Body of pancreas (tissue), 4 donors: ENCODE results near the gene IDNK. TPM values are rescaled to one million over a fixed set of nuclear protein-coding genes. Genes with fewer than 3 reads are reported as not detected.

Source experiments
- ATAC-seq: fragments of 150-250 bp; one replicate; pipeline ENCODE4 v1.9.1; 2016
- DNase-seq, 4 donors: peaks; one replicate each; pipeline ENCODE4 v3.0.0-alpha.2; 2019
- H3K27ac ChIP-seq, 4 donors: fragments of 200-600 bp; sonication (generic); 1 replicate in 3 of 4; 2 replicates in 1 of 4; pipeline versions ENCODE4 v1.5.1 to v1.6.1; 2016 to 2019; ENCODE audit warnings: mild to moderate bottlenecking in 1 of 4, mixed read lengths in 1 of 4, moderate library complexity in 1 of 4
- H3K27me3 ChIP-seq, 2 donors: fragments of 200-600 bp; sonication (generic); one replicate each; pipeline ENCODE4 v1.6.0; 2016; ENCODE audit warnings: mild to moderate bottlenecking in 1 of 2
- H3K36me3 ChIP-seq, 2 donors: fragments of 200-600 bp; sonication (generic); replicated peaks in 1 of 2; 2 replicates each; pipeline ENCODE4 v1.5.1; 2016; ENCODE audit warnings: low read depth in 2 of 2; ENCODE audit not compliant: insufficient read depth in 1 of 2
- H3K4me1 ChIP-seq: fragments of 200-600 bp; sonication (generic); one replicate; pipeline ENCODE4 v1.6.0; 2016
- H3K4me3 ChIP-seq, 2 donors: fragments of 200-600 bp; sonication (generic); 1 replicate in 1 of 2; 2 replicates in 1 of 2; pipeline ENCODE4 v1.5.1; 2016 to 2019
- H3K9me3 ChIP-seq, 3 donors: fragments of 200-600 bp; sonication (generic); 1 replicate in 2 of 3; 2 replicates in 1 of 3; pipeline ENCODE4 v1.5.1; 2016
- POLR2A ChIP-seq, 3 donors: fragments of 450-650 bp; IDR thresholded peaks; one replicate each; pipeline ENCODE4 v1.6.1; 2016; ENCODE audit warnings: antibody characterized with exemption in 3 of 3, mild to moderate bottlenecking in 2 of 3
- WGBS, 2 donors: methylation state at CpG; one replicate each; pipeline ENCODE4 v1.1.5; 2017; 5-methylcytosine and 5-hydroxymethylcytosine counted together
- intact Hi-C: fragments of 100-400 bp; cut with DNase I; formaldehyde crosslinking; loops from one replicate; pipeline ENCODE4 v1.15.1; 2023
- total RNA-seq, 2 donors: library from RNA; depleted of rRNA; stranded (reverse); fragments of >200 nt; gene quantifications; one replicate each; pipeline ENCODE4 v1.1.0, GENCODE V29; 2016
- TF ChIP-seq, protein P1 (sequence below), 7 experiments: fragments of 450-650 bp in 4 of 7; fragments of 200-600 bp in 3 of 7; sonication (generic) in 3 of 7; IDR thresholded peaks; one replicate each; pipeline ENCODE4 v1.5.1; 2016 to 2019; ENCODE audit warnings: antibody characterized with exemption in 7 of 7

Gene IDNK
- total RNA-seq, 2 donors from 2014 or later: 2.3 to 3.9 TPM

- WGBS, 2 donors: 91 to 96% methylated on average over 2 of the region's 2 CpGs
- no peaks in the 10 kb centered on the region for H3K27me3 ChIP-seq
- intact Hi-C loops: no loop called here
- H3K4me3 ChIP-seq: no peak overlapping the region
- ATAC-seq (no peak), DNase-seq (no peak)
- TF ChIP-seq, protein P1, sequence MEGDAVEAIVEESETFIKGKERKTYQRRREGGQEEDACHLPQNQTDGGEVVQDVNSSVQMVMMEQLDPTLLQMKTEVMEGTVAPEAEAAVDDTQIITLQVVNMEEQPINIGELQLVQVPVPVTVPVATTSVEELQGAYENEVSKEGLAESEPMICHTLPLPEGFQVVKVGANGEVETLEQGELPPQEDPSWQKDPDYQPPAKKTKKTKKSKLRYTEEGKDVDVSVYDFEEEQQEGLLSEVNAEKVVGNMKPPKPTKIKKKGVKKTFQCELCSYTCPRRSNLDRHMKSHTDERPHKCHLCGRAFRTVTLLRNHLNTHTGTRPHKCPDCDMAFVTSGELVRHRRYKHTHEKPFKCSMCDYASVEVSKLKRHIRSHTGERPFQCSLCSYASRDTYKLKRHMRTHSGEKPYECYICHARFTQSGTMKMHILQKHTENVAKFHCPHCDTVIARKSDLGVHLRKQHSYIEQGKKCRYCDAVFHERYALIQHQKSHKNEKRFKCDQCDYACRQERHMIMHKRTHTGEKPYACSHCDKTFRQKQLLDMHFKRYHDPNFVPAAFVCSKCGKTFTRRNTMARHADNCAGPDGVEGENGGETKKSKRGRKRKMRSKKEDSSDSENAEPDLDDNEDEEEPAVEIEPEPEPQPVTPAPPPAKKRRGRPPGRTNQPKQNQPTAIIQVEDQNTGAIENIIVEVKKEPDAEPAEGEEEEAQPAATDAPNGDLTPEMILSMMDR (IDR thresholded peaks at IDR 0.05): no peak
- no peak for TF ChIP-seq POLR2A (IDR thresholded peaks at IDR 0.05)
- H3K27ac ChIP-seq: no peak overlapping the region
- H3K36me3 ChIP-seq: peaks cover 0 to 7% of the 10 kb centered on the region in 2 donors
- H3K4me1 ChIP-seq: no peaks in the 10 kb centered on the region
- H3K9me3 ChIP-seq: no peaks in the 10 kb centered on the region
These were observed 28.6 kb downstream of the IDNK start for GRCh38 chr9:83651558-83651957.

DNA sequence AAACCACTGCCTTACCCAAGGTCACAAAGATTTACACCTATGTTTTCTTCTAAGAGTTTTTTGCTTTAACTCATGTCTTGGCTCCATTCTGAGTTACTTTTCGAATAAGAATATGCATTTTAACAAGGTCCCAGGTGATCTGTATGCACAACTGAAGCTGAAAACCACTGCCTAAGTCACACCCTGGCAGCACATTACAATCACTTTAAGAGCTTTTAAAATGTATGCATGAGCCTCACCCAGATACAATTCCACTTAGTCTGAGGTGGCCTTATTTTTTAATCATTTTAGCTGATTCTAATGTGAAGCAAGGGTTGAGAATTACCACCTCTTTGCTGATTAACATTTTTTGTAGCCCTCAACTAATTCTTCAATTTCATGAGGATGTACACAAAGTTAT, 29.5 kb downstream of the IDNK start:
- Histone ChIP-seq H3K4me3 (no peak overlapping the region), H3K27ac (no peak overlapping the region), H3K36me3 (peaks cover 0 to 7% of the 10 kb centered on the region in 2 donors), H3K4me1 (no peaks in the 10 kb centered on the region), H3K27me3 (no peaks in the 10 kb centered on the region), H3K9me3 (no peaks in the 10 kb centered on the region)
- 94 to 100% methylated on average over 1 of the region's 1 CpG for WGBS, 2 donors
- DNase-seq: no peak
- TF ChIP-seq, protein P1 (IDR thresholded peaks at IDR 0.05): no peak
- no peak for TF ChIP-seq POLR2A (IDR thresholded peaks at IDR 0.05)
- intact Hi-C loops: no loop called here
- no peak for ATAC-seq

- ATAC-seq (no peak), DNase-seq (no peak)
- TF ChIP-seq POLR2A (IDR thresholded peaks at IDR 0.05): no peak
- TF ChIP-seq, protein P1 (IDR thresholded peaks at IDR 0.05): no peak
- intact Hi-C loops: no loop called here
- Histone ChIP-seq H3K4me3 (no peak overlapping the region), H3K4me1 (no peaks in the 10 kb centered on the region), H3K27ac (no peak overlapping the region), H3K36me3 (peaks cover 0 to 15% of the 10 kb centered on the region in 2 donors), H3K9me3 (no peaks in the 10 kb centered on the region), H3K27me3 (no peaks in the 10 kb centered on the region)
- WGBS, 2 donors: 84 to 87% methylated on average over 1 of the region's 1 CpG
These were observed 32.5 kb downstream of the IDNK start for GRCh38 chr9:83655433-83655832.

GRCh38 chr9:83656032-83656680, 33.2 kb downstream of the IDNK start:
- Histone ChIP-seq H3K36me3 (peaks cover under 1 to 15% of the 10 kb centered on the region in 2 donors), H3K4me3 (no peak overlapping the region), H3K4me1 (no peaks in the 10 kb centered on the region), H3K27me3 (no peaks in the 10 kb centered on the region), H3K27ac (no peak overlapping the region), H3K9me3 (no peaks in the 10 kb centered on the region)
- intact Hi-C loops: no loop called here
- 93 to 100% methylated on average over 2 of the region's 2 CpGs for WGBS, 2 donors
- no peak for TF ChIP-seq POLR2A (IDR thresholded peaks at IDR 0.05)
- TF ChIP-seq, protein P1 (IDR thresholded peaks at IDR 0.05): no peak
- DNase-seq (no peak), ATAC-seq (no peak)

DNA sequence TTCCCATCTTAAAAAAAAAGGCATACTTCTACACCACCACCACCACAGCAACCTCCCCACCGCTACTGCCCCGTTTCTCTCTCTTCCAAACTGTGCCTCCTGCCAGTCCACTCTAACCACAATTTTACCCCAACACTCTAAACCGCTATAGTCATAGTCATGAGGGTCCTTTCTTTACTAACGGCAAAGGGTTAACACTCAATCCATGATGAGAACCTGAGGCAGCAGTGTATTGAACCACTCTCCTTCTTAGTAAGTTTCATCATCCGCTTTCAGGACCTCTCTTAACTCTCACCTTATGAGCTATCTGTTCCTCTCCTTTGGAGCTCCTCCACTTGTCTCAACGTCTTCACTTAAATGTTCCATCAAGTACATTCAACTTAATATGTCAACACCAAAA, 34.0 kb downstream of the IDNK start:
- H3K36me3 ChIP-seq: peaks cover 5 to 14% of the 10 kb centered on the region in 2 donors
- no peaks in the 10 kb centered on the region for H3K9me3 ChIP-seq
- no peaks in the 10 kb centered on the region for H3K27me3 ChIP-seq
- no peak for DNase-seq
- intact Hi-C loops: no loop called here
- no peak overlapping the region for H3K4me3 ChIP-seq
- no peak overlapping the region for H3K27ac ChIP-seq
- H3K4me1 ChIP-seq: no peaks in the 10 kb centered on the region
- TF ChIP-seq POLR2A (IDR thresholded peaks at IDR 0.05): no peak
- TF ChIP-seq, protein P1 (IDR thresholded peaks at IDR 0.05): no peak
- WGBS, 2 donors: 81 to 83% methylated on average over 6 of the region's 6 CpGs
- ATAC-seq: no peak
